ENCODE data around the gene IBA57.
"Not testable (repeated sequence)": the region's sequence is repeated elsewhere in the genome, so short reads cannot be mapped to it uniquely, and the experiment has no call there.

The IBA57 gene

GRCh38 chr1:228224198-228225164 is 58.9 kb downstream of the IBA57 start:
- in situ Hi-C loops (cut with MboI; ENCODE audit: low sequenced_read_pairs), result no loop called here

DNA sequence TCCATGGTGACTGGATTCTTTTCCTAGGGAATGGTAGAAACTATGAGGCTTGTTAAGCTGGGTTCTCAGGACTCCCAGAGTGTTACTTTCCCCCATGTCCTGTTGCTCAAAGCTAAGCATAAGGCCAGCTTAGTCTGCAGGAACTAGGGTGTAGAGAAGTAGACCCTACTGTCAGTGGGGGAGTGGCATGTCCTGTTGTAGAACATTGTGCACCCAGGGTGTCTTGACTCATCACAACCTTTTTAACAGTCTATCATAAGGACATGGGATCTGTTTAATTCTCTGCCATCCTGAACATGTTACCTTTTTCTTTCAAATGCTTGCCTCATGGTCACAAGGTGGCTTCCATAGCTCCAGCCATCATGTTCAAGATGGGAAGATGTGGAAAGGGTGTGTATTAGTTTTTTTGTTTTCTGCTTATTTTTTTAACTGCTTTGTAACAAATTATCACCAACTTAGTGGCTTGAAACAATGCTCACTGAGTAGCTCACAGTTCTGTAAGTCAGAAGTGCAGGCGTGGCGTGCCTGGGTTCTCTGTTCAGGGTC is 59.6 kb downstream of the IBA57 start:
- in situ Hi-C loops (cut with MboI; ENCODE audit: low sequenced_read_pairs), result no loop called here

DNA sequence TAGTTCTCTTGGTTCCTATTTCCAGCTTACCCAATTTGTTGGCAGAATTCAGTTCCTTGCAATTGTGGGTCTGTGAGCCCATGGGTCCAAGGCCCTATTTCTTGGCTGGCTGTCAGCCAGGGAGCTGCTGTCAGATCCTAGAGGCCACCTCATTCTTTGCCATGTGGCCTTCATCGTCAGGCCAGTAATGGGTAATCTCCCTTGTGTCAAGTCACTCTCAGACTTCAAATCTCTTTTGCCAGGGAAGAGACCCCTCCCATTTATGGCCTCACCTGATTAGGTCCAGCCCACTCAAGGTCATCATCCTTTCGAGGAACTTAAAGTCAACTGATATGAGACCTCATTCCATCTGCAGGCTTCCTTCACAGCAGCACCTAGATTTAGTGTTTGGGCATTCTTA is 60.1 kb downstream of the IBA57 start:
- in situ Hi-C loops (cut with MboI; ENCODE audit: low sequenced_read_pairs), result no loop called here

DNA sequence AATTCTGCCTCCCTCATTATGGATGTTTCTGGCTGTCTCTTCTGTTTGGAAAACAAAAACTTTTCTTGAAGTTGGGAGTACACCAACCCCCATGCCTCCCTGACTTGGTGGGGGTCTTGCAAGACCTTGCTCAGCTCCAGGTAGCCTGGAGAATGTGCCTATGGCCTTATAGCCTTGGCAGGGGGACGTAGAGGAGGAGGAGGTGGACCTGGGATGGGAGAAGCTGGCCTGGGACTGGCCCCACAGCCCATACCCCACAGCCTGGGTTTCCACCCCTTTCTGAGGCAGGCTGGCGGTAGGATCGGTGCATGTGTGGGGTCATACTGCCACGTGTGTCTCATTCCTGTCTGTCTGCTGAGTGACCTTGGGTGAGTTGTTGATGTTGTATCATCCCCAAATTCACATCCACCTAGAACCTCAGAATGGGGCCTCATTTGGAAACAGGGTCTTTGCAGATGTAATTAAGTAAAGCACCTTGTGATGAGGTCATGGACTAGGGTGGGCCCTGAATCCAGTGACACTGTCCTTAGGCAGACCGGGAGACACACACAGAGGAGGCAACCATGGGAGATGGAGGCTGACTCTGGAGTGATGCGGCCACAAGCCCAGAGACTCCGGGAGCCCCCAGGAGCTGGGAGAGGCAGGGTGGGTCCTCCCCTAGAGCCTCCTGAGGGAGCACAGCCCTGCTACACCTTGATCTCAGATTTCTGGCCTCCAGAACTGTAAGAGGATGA is 60.7 kb downstream of the IBA57 start:
- in situ Hi-C loops (cut with MboI; ENCODE audit: low sequenced_read_pairs), result no loop called here

- in situ Hi-C loops (cut with MboI; ENCODE audit: low sequenced_read_pairs), result no loop called here
Observed at GRCh38 chr1:228226956-228227791, 61.6 kb downstream of the IBA57 start.

DNA sequence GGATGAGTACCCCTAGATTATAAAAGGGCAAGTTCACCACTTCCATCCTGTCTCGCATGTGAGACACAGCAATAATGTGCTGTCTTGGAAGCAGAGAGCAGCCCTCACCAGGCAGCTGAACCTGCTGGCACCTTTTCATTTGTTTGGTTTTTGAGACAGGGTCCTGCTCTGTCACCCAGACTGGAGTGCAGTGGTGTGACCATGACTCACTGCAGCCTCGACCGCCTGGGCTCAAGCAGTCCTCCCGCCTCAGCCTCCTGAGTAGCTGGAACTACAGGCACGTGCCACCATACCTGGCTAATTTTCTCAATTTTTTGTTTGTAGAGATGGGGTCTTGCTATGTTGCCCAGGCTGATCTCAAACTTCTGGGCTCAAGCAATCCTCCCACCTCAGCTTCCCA is 62.5 kb downstream of the IBA57 start:
- in situ Hi-C loops (cut with MboI; ENCODE audit: low sequenced_read_pairs), result not testable (repeated sequence)

GRCh38 chr1:228228601-228229074 is 63.0 kb downstream of the IBA57 start:
- in situ Hi-C loops (cut with MboI; ENCODE audit: low sequenced_read_pairs), result no loop called here

- in situ Hi-C loops (cut with MboI; ENCODE audit: low sequenced_read_pairs), result no loop called here
Observed at GRCh38 chr1:228231189-228231588, 65.6 kb downstream of the IBA57 start.
